ENCODE data around the gene FYN.
"Not testable (repeated sequence)": the region's sequence is repeated elsewhere in the genome, so short reads cannot be mapped to it uniquely, and the experiment has no call there.

The FYN gene

GRCh38 chr6:111699123-111699522 is 174.1 kb downstream of the FYN start:
- no peak for DNase-seq

- DNase-seq = no peak
Observed at GRCh38 chr6:111696814-111697213, 176.4 kb downstream of the FYN start.

GRCh38 chr6:111692327-111693164 is 180.7 kb downstream of the FYN start:
- DNase-seq = no peak

GRCh38 chr6:111691345-111692225 is 181.7 kb downstream of the FYN start:
- DNase-seq = no peak

- no peak for DNase-seq
Observed at GRCh38 chr6:111689946-111690345, 183.3 kb downstream of the FYN start.

GRCh38 chr6:111689419-111689818 is 183.8 kb downstream of the FYN start:
- no peak for DNase-seq

- no peak for DNase-seq
Observed at GRCh38 chr6:111688331-111688730, 184.9 kb downstream of the FYN start.

- no peak for DNase-seq
Observed at GRCh38 chr6:111687652-111688051, 185.6 kb downstream of the FYN start.

GRCh38 chr6:111686932-111687266 is 186.4 kb downstream of the FYN start:
- no peak for DNase-seq

- no peak for DNase-seq
Observed at GRCh38 chr6:111686249-111686931, 186.9 kb downstream of the FYN start.

- DNase-seq = no peak
Observed at GRCh38 chr6:111685526-111685925, 187.7 kb downstream of the FYN start.

- DNase-seq = no peak
Observed at GRCh38 chr6:111685058-111685457, 188.2 kb downstream of the FYN start.

GRCh38 chr6:111683749-111684267 is 189.4 kb downstream of the FYN start:
- no peak for DNase-seq

GRCh38 chr6:111683157-111683556 is 190.1 kb downstream of the FYN start:
- no peak for DNase-seq

GRCh38 chr6:111681860-111682259 is 191.4 kb downstream of the FYN start:
- no peak for DNase-seq

GRCh38 chr6:111680811-111681609 is 192.2 kb downstream of the FYN start:
- DNase-seq = not testable (repeated sequence)

- DNase-seq = no peak
Observed at GRCh38 chr6:111680015-111680712, 193.1 kb downstream of the FYN start.

GRCh38 chr6:111679126-111679858 is 194.0 kb downstream of the FYN start:
- no peak for DNase-seq

GRCh38 chr6:111677249-111677990 is 195.8 kb downstream of the FYN start:
- no peak for DNase-seq

GRCh38 chr6:111676383-111676782 is 196.9 kb downstream of the FYN start:
- no peak for DNase-seq
